Suppressor macrophage treated with lipopolysaccharide for 1 hour (primary cell): ENCODE data around the gene ULBP1.
A peak's percentile ranks its signal among the peaks of the same experiment; 100 is the strongest.
"Not testable (repeated sequence)": the region's sequence is repeated elsewhere in the genome, so short reads cannot be mapped to it uniquely, and the experiment has no call there.

Experiments used
- DNase-seq, 3 donors: peaks; one replicate each; pipeline ENCODE4 v3.0.0-alpha.2; 2020 to 2022

The ULBP1 gene

DNA sequence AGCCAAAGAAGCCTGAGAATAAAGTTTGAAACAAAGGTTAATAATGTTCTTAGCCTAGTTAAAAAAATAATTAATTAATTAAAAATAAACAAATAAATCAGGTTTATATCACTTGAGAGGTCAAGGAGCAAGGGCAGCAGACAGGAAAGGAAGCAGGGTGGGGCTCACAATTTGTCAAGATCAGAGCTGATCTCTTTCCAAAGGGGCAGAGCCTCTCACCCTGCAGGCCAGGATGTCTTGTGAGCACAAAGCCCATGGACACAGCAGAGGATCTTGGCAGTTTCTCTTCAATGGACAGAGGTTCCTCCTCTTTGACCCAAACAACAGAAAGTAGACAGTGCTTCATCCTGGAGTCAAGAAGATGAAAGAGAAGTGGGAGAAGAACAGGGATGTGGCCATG is 14.9 kb downstream of the ULBP1 start:
- DNase-seq, result no peak

DNA sequence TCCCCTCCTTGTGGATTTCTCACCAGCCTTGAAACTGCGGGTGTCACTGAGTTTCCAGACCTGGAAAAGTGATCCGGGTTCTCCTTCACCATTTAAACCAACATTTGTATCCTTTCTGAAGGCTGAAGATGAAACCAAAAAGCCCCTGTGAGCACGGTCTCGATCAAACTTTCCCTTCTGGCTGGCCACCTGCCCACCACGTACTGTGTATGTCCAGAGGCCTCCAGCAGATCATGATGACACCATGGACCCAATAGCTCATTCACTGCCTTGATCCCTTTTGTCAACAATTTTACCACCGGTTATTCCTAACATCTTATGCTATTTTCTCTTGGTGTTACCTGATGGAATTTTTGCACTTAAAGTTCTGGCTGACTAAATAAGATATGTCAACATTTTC is 15.6 kb downstream of the ULBP1 start:
- no peak for DNase-seq

GRCh38 chr6:149983145-149983544 is 19.4 kb downstream of the ULBP1 start:
- DNase-seq, result no peak

GRCh38 chr6:149984773-149985172 is 21.0 kb downstream of the ULBP1 start:
- no peak for DNase-seq

DNA sequence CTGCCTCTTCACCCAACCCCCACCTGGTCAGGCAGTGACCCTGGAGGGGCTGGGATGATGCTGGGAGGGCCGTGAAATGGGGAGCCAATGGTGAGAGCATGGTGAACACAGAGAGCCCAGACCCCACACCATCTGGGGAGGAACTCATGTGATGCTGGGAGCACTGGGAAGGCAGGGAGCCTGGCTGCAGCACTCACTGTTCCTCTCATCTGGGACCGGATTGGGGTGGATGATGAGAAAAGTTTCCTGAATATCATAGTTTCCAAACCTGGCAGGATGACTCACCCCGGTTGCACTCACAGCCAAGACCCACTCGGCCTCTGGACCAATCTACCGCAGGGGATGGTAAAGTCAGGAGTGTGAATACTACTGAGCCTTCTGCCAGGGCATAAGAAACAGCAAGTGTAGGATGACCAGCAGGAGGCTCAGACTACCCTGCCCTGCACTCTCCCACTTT is 21.8 kb downstream of the ULBP1 start:
- no peak for DNase-seq

- DNase-seq, result no peak
These were observed 23.9 kb downstream of the ULBP1 start for GRCh38 chr6:149987602-149988107.

DNA sequence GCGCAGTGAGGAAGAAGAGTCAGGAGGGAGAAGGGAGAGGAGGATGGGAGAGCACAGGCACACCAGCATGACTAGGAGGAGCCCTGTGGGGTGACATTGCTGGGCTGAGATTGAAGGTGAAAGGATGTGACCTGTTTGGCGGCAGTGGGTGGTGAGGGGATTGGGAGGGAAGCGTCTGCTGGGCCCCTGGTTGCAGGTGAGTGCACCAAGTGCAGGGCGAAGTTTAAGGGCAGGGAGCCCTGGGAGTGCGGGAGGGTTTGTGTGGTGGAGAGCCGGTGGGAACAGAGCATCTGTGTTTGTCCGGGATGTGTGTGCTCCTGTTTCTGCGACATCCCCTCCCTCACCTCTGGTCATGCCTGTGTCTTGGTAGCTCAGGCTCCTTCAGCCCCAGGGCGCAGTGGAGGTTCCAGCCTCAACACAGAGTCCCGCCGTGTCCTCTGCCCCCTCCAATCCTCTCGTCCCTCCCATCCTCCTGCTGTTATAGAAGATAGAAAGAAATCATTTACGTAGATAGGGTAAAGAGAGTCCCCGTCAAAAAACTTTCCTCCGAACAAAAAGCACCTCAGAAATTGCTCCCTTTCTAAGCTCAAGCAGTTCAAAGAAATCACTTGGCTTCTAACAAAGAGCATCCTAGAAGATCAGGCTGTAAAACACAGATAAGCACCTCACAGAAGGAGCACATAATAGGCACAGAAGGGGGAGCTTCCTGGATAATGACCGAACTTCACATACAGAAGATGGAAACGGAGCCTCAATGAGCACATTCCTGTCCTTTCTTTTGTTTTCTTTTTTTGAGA is 25.0 kb downstream of the ULBP1 start:
- DNase-seq, result no peak

- no peak for DNase-seq
These were observed 26.5 kb downstream of the ULBP1 start for GRCh38 chr6:149990212-149990660.

- peak; percentile 19 to 33 (median 20) for DNase-seq
These were observed 27.1 kb downstream of the ULBP1 start for GRCh38 chr6:149990661-149991471.

GRCh38 chr6:149991472-149991795 is 27.7 kb downstream of the ULBP1 start:
- not testable (repeated sequence) for DNase-seq

DNA sequence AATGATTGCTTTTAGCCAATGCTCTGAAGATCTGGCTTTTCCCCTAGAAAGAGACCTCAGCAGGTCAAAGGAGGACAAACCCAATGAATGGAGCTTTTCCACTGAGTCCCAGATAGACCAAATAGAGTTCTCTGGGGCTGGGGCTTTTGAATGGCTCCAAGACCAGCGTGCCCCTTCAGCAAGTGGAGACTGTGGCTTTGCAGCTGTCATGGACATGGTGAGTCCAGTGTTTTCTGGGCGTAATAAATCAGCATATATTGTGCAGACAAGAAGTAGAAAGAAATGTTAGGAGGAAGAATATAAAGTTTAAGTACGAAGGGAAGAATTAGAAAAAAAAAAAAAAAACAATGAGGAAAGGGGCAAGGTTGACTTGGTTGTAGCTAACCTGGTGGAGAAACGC is 28.1 kb downstream of the ULBP1 start:
- DNase-seq, result no peak

- no peak for DNase-seq
These were observed 31.6 kb downstream of the ULBP1 start for GRCh38 chr6:149995235-149995750.

DNA sequence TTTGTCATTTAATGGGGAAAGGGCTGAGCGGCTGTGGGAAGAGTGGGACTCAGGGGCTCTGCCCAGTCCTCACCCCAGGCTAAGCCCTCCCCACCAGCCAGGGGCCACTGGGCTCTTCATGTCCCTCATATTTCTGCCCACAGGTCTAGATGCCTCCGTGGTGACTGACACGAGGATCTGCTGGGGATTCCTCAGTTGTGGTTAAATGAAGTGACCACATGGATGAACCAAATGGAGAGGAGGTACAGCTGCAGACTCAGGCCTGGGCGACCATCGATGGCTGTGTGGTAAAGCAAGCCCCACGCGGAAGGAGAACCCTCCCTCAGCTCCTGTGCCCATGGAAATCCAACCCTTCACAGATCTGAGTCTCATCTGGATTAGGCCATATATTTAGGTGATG is 32.2 kb downstream of the ULBP1 start:
- DNase-seq, result no peak

- DNase-seq, result no peak
These were observed 35.9 kb downstream of the ULBP1 start for GRCh38 chr6:149999636-150000035.

DNA sequence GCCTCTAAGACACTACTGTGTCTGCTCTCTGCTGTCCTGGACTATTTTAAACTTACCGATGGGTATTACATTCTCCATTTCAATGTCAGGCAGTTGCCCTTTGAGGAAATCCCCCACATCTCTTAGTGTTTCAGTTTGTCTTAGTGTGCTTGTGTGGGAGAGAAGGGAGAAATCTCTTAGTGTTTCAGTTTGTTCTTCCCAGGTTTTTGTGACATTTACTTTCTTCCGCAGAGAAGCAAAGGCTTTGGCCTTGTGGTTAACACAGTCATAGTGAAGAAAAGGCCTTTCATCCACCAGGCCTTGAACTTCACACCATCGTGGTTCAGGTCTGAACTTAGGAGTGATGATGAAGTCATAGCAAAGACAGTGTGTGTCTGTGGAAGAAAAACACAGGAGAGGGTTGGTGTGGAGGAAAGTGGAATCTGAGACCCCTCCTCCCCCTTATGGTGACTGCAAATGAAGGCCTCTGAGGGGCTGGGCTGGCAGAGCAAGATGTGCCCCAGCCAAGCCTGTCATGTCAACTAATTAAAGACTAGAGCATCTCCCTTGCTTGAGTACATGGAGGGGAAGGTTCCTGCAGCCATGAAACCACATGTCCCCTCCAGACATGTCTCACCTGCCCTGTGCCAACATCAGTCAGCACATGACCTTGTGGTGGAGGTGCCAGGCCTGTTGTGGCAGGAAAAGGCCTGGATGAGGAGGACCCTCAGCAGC is 37.7 kb downstream of the ULBP1 start:
- no peak for DNase-seq

DNA sequence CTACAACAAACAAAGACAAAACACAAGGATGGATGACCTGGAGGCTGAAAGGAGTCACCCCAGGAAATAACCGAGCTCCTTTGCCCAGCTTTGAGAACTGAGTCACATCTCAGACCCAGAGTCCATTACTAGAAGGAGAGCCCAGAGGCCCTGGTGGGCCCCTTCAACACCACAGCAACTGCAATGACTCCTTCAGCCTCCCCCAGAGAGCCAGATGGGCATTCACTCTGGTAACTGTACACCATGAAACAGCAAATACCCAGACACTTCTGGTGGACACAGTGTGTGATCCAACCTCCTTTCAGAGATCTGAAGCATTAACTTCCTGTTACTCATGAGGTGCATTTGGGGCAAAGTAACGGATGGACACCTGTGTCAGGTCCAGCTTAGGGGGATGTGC is 39.0 kb downstream of the ULBP1 start:
- DNase-seq, result no peak

DNA sequence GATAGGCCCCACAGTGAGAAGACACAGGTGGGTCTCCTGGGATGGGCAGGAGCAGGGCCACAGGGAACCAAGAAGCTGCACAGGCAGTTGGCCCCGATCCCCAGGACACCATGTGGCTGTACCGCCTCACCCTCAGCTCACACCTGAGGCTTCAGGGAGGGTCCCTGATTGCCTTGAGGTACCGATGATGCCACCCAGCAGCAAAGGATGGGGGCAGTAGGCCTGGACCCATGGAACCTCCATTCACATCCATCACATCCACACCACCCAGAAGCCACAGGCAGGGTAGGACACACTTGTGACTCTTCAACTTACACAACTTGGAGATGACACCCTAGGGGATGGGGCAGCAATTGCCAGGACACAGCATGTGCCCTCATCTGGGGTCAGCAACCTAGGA is 39.9 kb downstream of the ULBP1 start:
- DNase-seq, result not testable (repeated sequence)

- no peak for DNase-seq
These were observed 40.5 kb downstream of the ULBP1 start for GRCh38 chr6:150004101-150004782.

GRCh38 chr6:150004783-150005717 is 41.3 kb downstream of the ULBP1 start:
- peak; percentile 86 to 95 (median 93) for DNase-seq

DNA sequence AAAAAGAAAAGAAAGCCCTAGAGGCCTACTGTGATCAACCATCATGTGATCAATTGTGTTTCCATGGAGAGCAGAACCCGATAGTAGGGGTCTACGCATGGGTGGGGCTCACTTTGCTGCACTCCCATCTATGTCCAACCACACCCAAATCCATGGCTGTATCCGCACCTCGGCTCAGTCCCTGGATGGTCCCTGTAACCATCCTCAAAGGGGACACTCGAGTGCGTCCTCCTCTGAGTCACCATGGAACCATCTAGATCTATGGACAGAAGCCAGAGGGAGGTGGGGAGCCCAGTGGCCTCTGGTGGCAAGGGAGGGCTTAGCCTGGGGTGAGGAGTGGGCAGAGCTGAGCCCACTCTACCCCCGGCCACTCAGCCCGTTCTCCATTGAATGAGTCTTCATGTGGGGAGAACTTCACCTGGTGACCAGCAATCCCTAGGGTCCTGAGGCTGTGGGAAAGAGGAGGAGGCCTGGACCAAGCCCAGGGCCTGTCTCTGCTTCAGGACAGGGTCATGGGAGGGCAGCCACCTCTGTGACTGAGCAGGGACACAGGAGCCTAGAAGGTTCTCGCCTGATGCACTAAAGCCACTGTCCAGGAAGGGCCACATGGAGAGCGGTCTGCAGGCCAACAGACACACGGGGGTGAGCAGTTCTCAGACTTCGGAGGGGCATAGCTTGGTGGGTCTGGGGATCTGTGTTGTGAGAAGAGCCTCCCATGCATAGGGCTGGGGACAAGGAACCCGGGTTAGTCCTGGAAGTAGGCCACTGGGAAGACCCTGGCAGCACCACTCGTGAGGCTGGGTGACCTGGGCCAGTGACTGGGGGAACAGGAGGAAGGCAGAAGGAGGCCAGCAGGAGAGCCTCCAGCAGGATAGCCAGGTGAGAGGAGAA is 42.3 kb downstream of the ULBP1 start:
- DNase-seq, result no peak
